ENCODE measurements around the gene KCNH5. TPM values are rescaled to one million over a fixed set of nuclear protein-coding genes. Genes with fewer than 3 reads are reported as not detected.

Gene KCNH5
- total and polyA plus RNA-seq, 9 of the 15 experiments (the other 6 are each of a cell fraction or from before 2014, with no cell fraction given) = 1.1 to 2.4 (median 1.4) TPM

DNA sequence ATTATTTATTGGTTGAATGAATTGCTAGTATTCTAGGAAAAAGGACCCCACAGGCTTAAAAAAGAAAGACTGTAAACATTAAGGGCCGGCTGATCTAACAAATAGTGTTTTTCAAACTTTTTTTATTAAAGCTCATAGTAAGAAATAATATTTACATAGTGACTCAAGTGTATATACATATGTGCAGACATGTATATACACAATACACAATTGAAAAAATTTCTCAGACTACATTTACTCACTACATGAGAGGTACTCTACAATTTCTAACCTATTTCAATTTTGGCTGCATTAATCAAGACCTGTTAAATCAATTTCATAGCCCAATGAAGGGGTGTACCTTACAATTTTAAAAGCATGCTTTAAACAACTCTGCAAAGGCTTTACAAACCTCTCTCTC lies 17.5 kb downstream of the KCNH5 start (continued):
- no peak for TF ChIP-seq ZNF140 (CRISPR knock-in tag; IDR thresholded peaks at IDR 0.05)
- no peak for TF ChIP-seq CREBBP (IDR thresholded peaks at IDR 0.05; ENCODE audit: low read depth, low read length)
- no peak for TF ChIP-seq MBD2 (IDR thresholded peaks at IDR 0.05; ENCODE audit: borderline replicate concordance, low read depth)
- TF ChIP-seq CHD4 (IDR thresholded peaks at IDR 0.05; ENCODE audit: insufficient read depth, insufficient replicate concordance, low read depth, low read length, poor library complexity, severe bottlenecking) = no peak
- TF ChIP-seq HNRNPUL1 (IDR thresholded peaks at IDR 0.05; ENCODE audit: low read length) = no peak
- TF ChIP-seq ETV1 (tag; conservative IDR thresholded peaks at IDR 0.05; ENCODE audit: low read depth) = no peak
- no peak for TF ChIP-seq MNT (conservative IDR thresholded peaks at IDR 0.05)
- no peak for TF ChIP-seq BCL6 (CRISPR knock-in tag; IDR thresholded peaks at IDR 0.05)
- TF ChIP-seq HDAC2 (IDR thresholded peaks at IDR 0.05) = no peak
- TF ChIP-seq TFAP4 (CRISPR knock-in tag; IDR thresholded peaks at IDR 0.05; ENCODE audit: borderline replicate concordance) = no peak

DNA sequence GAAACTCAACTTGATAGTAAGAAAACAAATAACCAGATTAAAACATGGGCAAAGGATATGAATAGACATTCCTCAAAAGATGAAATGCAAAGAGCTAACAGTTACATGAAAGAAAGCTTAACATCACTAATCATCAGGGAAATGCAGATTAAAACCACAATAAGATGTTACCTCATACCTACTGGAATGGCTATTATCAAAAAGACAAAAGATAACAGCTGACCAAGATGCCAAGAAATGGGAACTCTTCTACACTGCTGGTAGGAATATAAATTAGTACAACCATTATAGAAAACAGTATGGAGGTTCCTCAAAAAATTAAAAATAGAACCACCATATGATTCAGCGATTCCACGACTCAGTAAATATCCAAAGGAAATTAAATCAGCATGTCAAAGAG lies 18.8 kb downstream of the KCNH5 start:
- CTCF ChIA-PET (ENCODE audit: low intra/inter-chr PET ratio) = no interaction called here
- no peak overlapping the region for H2AFZ ChIP-seq (ENCODE audit: low read depth, low read length)
- no peaks in the 10 kb centered on the region for H3K79me2 ChIP-seq (ENCODE audit: control insufficient read depth, insufficient read depth, low read length)
- H3K27ac ChIP-seq (ENCODE audit: extremely low read depth, low read depth, low read length) = no peak overlapping the region
- H3K9ac ChIP-seq (ENCODE audit: insufficient read depth in 1 of 2, low read depth in 2 of 2, low read length in 2 of 2) = no peak overlapping the region
- no peak for TF ChIP-seq ZFP30 (CRISPR knock-in tag; IDR thresholded peaks at IDR 0.05; ENCODE audit: borderline replicate concordance)
- H3K4me3 ChIP-seq = no peak overlapping the region
- H3K36me3 ChIP-seq (ENCODE audit: control insufficient read depth, insufficient read depth, low read length) = no peaks in the 10 kb centered on the region
- H3K9me3 ChIP-seq (replicated peaks; ENCODE audit: control insufficient read depth, insufficient read depth, low read depth, low read length) = no peaks in the 10 kb centered on the region
- DNase-seq (ENCODE audit: extremely low read depth in 1 of 4, low spot score in 3 of 4) (no peak), FAIRE-seq (no peak), ATAC-seq (no peak)
- POLR2A ChIA-PET = no interaction called here
- WGBS (ENCODE audit: insufficient coverage, low coverage, missing lambda C conversion rate) = 11% methylated on average over 2 of the region's 2 CpGs
- no peaks in the 10 kb centered on the region for H4K20me1 ChIP-seq (replicated peaks; ENCODE audit: control insufficient read depth, insufficient read depth, low read length)
- H3K27me3 ChIP-seq (ENCODE audit: control insufficient read depth in 2 of 2, insufficient read depth in 2 of 2, low read length in 2 of 2) = no peaks in the 10 kb centered on the region
- no peaks in the 10 kb centered on the region for H3K9me1 ChIP-seq (ENCODE audit: control insufficient read depth, insufficient read depth, low read length)
- H3K4me2 ChIP-seq (ENCODE audit: insufficient read depth, low read length) = no peak overlapping the region
- BruUV-seq (replicated peaks) = no TSS peak
- intact Hi-C loops (cut with micrococcal nuclease) = no loop called here
- no peaks in the 10 kb centered on the region for H3K4me1 ChIP-seq (replicated peaks in 1 of 2; ENCODE audit: control insufficient read depth in 2 of 2, insufficient read depth in 2 of 2, low read length in 2 of 2)
- in situ Hi-C loops (cut with MboI) = no loop called here
